NCI-H345 (cell line): ENCODE results near the gene DPAGT1.
"Not testable (repeated sequence)": the region's sequence is repeated elsewhere in the genome, so short reads cannot be mapped to it uniquely, and the experiment has no call there.

Experiments
- DNase-seq: peaks from one replicate; lab custom pipeline; 2025; lab: John Stamatoyannopoulos, UW

DPAGT1 gene

DNA sequence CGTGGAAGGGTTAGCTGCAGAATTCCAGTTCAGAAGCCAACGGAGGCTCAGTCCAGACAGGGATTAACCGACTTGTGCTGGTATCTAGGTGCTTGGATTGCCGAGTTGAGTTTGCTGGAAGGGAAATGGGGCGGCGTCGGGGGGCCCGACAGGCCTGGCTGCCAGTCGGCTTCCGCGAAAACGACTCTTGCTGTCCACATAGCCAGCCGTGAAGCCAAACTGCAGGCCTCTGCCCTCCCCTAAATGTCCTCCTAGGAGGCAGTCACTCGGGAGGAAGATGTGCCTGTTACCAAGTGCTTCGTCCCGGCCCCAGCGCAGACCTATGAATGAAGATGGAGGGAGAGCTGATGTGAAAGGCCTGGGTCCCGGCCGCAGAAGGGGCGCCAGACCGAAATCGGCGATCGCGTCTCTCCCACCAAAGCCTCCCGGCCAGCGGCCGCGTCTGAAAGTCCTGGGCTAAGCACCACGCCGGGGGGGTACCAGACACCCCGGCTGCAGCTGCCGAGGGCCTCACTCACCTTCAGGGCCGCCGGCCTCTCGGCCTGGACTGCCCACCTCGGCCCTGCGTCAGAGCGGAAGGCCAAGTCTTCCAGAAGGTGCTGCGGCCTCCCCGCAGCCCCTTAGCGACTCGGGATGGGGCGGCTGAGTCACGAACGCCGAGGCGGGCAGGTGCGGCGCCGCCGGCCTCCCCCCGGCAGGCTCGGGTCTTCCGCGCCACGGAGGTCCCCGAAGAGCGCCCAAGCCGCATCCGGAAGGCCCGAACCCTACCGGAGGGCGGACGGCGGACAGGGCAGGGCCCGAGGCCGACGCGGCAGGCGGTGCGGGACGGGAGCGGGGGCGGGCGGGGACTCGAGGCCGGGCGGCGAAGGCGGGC is 7.5 kb downstream of the DPAGT1 start:
- DNase-seq = no peak

DNA sequence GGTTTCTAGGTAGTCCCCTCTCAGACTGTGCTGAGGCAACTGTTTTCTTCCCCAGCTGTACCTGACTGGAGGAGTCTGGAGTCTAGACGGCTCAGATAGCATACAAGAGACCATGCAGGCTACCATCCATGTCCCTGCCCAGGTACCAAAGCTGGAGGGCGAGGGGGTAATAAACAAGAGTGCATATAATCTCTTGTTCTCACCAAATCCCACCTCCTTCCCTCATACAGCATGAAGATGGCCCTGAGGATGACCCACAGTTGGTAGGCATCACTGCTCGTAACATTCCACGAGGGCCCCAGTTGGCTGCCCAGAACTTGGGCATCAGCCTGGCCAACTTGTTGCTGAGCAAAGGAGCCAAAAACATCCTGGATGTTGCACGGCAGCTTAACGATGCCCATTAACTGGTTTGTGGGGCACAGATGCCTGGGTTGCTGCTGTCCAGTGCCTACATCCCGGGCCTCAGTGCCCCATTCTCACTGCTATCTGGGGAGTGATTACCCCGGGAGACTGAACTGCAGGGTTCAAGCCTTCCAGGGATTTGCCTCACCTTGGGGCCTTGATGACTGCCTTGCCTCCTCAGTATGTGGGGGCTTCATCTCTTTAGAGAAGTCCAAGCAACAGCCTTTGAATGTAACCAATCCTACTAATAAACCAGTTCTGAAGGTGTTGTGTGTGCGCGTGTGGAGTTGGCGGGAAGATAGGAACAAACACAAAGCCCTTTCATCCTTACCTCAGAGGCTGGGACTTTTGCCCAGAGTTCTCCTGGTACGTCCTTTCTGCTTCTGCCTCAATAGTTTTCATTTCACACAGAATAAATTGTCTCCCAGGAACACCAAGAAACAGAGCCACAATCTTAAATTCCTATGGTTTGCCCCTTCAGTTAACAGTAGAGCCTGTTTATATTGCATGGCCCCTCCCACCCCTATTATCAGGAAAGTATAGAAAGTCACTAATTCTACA is 8.5 kb downstream of the DPAGT1 start:
- no peak for DNase-seq

DNA sequence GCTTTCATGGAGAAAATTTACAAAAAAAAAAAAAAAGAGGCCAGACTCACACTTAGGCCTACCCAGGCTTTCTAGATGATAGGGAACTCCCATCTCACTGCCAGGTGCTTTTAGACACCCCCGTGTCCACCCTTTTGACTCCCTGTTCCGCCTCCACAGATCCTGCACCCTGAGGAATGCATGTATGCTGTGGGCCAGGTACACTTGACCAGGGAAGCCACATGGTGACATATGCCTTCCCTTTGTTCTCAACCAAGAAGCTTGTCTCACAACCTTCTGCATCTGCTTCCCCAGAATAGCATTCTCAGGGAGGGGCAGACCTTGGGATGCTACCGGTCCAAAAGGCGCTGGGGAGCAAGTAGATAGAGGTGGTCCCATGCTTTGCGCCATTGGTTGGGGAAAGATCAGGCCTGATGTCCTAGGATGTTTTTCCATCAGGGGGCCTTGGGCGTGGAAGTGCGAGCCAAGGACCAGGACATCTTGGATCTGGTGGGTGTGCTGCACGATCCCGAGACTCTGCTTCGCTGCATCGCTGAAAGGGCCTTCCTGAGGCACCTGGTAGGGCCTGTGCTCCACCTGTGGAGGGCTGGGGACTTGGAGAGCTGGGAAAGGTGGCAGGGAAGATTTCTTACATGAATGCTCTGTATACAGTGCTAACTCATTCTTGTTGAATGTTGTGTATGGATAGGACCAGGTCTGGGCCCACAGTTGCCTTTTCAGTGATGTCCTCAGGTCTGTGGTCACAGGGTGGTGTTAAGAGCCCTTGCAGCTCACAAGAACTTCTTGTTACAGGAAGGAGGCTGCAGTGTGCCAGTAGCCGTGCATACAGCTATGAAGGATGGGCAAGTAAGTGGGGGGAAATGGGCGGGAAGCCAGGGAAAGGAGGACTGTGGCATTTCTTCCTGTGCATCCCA is 9.4 kb downstream of the DPAGT1 start:
- no peak for DNase-seq

DNA sequence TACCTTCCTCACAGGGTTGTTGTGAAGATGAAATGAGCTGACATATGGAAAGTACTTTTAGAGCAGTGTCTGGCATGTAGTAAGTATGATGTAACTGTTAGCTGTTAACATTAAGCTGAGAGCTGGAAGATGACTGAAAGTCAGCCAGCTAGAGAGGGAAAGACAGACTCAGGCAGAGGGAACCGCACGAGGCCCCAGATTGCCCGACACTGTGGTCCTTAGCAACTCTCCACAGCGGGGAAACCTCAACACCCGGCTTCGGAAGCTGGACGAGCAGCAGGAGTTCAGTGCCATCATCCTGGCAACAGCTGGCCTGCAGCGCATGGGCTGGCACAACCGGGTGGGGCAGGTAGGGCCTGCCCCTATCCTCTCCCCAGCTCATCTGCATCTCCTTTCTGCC is 10.5 kb downstream of the DPAGT1 start:
- DNase-seq = no peak

DNA sequence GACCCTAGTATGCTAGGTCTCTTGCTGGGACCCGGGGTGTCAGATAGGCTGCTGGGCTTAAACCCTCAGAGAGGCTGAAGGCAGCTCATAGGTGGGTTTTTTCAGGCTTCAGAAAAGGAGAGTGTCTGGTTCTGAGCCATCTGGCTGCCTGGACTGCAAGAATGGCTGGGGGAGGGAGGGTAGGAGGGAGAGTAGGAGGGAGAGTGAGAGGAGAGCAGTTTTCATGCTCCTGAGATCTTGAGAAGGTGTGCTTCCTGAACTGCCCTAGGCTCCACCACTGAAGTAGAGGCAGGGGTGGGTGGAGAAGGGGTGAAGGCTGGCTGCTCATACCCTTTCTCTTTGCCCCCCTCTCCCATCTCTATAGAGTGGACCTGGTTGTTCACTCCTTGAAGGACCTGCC is 12.3 kb downstream of the DPAGT1 start:
- no peak for DNase-seq

DNA sequence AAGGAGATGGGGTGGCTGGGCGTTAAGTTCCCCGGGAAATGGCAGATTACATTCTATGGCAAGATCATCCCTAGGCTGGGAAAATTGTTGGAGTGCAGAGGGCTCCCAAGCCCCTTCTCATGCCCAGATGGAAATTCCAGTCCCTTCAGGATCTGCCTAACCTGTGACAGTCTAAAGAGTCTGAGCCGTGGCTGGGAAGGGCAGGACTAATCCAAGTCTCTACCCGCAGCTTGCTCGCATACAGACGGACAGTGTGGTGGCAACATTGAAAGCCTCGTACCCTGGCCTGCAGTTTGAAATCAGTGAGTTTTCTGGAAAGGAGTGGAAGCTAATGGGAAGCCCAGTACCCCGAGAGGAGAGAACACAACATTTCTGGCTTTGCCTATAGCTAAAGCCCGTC is 13.2 kb downstream of the DPAGT1 start:
- DNase-seq = no peak

DNA sequence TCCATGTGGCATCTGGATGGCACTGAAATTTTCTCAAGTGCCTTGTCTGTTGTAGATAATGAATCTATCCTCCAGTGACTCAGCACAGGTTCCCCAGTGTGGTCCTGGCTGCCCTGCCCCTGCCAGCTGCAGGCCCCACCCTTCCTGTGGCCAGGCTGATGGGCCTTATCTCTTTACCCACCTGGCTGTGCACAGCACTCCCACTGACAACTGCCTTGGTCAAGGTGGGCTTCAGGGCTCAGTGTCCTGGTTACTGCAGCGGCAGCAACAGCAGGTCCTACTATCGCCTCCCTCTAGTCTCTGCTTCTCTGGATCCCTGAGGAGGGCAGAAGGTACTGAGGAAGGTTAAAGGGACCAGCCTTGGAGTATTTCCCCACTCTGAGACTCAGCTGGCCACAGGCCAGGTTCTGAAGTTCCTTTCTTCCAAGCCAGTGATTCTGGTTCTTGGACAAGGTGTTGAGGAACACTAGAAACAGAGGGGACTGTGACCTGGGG is 13.9 kb downstream of the DPAGT1 start:
- no peak for DNase-seq

DNA sequence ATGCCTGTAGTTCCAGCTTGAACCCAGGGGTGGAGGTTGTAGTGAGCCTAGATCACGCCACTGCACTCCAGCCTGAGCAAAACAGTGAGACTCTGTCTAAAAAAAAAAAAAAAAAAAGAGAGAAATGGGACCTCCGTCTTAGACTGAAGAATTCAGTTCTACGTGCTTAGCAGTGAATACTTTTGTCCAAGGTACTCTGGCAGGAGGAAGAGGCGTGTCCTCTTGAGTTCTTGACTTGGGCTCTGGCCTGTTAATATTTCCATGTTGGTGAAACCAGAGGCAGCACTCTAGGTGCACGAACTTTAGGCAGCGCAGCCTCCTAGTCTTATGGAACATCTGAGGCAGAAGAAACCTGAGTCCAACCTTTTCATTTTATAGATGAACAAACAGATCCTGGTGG is 14.5 kb downstream of the DPAGT1 start:
- DNase-seq = no peak

DNA sequence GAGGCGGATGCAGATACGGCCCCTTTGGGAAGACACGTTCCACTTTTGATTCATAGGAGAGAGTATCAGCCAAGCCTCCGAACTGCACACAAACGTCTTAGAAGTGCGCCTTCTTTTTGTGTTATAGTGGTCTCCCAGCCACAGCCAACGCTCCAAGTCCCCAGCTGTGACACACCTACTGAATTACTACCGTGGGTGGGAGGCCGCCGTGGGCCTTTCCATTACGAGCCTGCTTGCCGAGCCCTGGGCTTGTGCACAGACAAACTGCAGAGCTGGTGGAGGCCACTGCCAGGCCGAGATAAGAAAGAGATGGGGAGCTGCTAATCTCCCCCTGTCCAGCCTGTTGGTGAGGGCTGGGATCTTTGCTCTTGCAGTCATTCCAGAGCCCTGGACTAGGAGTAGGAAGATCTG is 16.2 kb downstream of the DPAGT1 start:
- DNase-seq = no peak

DNA sequence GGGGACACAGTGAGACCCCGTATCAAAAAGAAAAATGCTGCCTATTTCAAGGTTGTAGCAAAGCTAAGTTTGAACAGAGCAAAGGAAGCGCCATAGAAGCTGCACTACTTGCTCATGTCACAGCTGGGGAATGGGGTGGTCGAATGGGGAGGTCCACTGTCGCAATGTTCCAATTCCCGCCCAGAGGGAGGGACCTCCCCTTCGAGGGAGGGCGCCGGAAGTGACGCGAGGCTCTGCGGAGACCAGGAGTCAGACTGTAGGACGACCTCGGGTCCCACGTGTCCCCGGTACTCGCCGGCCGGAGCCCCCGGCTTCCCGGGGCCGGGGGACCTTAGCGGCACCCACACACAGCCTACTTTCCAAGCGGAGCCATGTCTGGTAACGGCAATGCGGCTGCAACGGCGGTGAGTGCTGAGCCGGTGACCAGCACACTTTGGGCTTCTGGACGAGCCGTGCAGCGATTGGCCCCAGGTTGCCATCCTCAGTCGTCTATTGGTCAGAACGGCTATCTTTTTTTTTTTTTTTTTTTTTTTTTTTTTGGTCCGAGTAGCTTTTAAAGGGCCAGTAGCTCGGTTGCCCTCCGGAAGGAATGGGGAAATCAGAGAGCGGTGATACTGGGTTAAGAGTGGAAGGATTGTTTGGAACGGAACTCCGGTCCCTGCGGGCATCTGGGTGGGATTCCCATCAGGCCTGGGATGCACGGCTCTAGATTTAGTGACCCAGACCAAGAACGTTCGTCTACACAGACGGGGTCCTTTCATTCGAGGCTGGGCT is 16.8 kb downstream of the DPAGT1 start, which contains the start of gene HMBS:
Gene HMBS, plus strand, starts transcription at position 219 of the 774 bp plus-strand sequence. Its CDS starts 153 bp downstream, at position 372.
- peak; percentile 93 for DNase-seq

DNA sequence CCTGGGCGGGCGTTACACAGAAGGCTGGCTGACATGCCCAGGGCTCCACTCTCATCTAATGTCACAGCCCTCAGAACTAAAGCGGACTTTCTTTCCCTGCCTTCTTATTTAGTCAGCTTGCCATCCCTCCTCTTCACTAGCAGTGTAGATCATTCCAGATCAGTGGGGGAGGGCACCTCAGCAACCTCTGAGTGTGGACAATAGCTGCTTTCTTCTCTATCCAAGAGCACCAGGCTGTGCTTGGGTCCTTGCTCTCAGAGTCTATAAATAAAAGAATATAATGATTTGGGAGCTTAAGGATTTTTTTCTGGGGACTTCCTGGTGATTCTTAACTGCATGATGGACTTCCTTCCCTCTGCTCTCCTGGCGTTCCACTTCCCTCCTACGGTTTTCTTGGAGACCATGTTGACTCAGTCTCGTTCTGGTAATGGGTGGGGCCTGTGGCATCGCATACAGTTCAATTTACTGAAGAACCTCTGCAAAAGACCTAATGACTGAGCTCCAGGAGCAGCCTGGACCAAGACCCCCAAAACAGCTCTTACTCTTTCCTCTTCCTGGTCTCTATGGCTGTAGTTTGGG is 19.9 kb downstream of the DPAGT1 start:
- no peak for DNase-seq

DNA sequence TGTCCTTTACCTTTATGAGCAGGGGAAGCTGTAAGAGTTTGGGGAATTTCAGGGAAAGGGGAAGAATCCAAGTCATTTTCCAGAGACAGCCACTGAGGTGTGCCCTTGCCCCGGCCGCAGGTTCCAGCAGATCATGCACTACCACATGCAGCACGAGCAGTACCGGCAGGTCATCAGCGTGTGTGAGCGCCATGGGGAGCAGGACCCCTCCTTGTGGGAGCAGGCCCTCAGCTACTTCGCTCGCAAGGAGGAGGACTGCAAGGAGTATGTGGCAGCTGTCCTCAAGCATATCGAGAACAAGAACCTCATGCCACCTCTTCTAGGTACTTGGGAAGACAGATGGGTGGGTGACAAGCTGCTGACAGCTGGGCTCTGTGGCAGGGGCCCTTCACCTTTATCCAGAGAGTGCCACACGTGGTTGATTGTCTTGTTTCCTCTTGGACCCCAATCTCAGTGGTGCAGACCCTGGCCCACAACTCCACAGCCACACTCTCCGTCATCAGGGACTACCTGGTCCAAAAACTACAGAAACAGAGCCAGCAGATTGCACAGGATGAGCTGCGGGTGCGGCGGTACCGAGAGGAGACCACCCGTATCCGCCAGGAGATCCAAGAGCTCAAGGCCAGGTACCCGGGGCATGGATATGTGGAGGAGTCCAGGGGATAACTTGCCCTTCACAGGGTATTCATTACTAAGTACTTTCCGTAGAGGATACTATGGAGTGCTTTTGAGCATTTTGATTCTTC is 22.8 kb downstream of the DPAGT1 start:
- DNase-seq = no peak

DNA sequence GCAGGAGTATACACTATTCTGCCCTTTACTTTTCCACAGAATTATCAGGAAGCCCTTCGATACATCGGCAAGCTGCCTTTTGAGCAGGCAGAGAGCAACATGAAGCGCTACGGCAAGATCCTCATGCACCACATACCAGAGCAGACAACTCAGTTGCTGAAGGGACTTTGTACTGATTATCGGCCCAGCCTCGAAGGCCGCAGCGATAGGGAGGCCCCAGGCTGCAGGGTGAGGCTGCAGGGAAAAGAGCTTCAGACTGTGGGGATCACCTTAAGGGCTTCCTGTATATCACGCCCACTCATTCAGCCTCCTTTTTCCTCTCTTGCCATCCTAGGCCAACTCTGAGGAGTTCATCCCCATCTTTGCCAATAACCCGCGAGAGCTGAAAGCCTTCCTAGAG is 23.8 kb downstream of the DPAGT1 start:
- no peak for DNase-seq

DNA sequence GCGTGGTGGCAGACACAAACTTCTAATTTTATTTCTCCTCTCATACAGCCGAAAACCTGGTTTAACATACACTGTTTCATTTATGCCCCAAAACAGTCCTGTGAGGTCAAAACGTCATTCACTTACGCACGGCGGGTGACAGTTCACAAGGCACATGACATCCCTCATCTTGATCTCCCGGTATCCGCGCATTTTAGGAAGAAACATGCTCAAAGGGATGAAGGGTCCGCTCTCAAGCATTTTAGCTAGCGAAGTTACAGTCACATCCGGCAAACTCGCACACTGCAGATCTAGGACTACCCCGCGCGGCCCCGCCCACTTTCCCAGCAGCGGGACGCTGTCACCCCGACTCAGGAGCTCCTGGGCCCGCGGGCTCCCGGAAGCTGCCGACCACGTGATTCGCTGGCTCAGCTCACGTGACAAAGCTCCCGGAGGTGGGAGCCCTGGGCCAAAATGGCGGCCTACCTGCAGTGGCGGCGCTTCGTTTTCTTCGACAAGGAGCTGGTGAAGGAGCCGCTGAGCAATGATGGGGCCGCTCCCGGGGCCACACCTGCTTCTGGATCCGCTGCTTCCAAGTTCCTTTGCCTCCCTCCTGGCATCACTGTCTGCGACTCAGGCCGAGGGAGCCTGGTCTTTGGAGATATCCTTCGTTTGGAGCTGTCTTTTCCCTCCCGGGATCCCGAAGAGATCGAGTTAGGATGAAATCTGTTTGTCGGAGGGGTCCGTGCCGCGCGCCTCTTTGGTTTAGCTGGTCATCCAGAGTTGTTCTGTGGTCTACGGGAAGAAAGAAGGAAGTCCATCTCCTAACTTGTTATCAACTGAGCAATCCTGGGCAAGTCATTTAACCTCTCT is 34.1 kb downstream of the DPAGT1 start, which contains the start of gene VPS11:
Gene VPS11, plus strand, starts transcription at position 448 of the 852 bp plus-strand sequence. Its CDS starts 6 bp downstream, at position 454.
- peak; percentile 95 for DNase-seq

DNA sequence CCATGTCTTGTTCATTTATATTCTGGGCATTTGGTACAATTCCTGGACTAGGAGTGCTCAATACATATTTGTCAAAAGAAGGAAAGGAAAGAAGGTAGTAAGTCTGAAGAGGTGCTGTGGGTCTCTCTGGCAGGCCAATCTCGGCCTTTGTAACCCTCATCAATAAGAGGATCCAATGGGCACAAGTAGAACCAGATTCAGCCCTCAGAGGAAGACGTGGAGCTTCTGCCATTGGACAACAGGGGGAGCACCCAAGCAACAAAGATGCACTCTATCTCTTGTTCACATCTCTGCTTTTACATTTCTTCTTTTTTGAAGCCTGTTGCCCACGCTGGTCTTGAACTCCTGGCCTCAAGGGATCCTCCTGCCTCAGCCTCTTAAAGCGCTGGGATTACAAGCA is 36.3 kb downstream of the DPAGT1 start:
- DNase-seq = no peak

DNA sequence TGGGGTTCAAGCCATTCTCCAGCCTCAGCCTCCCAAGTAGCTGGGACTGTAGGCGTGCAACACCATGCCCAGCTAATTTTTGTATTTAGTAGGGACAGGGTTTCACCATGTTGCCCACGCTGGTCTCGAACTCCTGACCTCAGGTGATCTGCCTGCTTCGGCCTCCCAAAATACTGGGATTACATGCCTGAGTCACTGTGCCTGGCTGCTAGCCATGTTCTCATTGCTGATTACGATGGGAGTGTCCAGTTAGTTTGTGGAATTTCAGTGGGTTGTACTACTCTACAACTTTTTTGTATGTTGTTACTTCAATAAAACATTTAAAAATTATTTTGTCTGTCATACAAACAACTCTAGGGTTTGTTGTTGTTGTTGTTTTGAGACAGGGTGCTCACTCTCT is 38.9 kb downstream of the DPAGT1 start:
- no peak for DNase-seq

DNA sequence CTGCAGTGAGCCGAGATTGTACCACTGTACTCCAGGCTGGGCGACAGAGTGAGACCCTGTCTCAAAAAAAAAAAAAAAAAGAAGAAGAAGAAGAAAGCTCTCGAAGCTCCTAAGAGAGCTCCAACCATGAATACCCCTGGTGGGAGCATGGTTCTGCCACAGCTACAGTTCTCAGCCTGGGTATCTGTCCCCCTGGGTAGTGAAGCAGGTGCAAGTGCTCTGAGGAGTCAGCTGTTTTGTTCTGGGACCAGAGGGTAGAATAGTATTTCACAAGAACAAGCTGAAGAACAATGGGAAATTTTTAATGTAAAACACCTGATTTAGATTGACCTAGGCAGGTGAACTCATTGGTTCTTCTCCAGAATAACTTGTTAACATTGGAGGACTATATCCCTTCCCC is 40.4 kb downstream of the DPAGT1 start:
- DNase-seq = no peak

DNA sequence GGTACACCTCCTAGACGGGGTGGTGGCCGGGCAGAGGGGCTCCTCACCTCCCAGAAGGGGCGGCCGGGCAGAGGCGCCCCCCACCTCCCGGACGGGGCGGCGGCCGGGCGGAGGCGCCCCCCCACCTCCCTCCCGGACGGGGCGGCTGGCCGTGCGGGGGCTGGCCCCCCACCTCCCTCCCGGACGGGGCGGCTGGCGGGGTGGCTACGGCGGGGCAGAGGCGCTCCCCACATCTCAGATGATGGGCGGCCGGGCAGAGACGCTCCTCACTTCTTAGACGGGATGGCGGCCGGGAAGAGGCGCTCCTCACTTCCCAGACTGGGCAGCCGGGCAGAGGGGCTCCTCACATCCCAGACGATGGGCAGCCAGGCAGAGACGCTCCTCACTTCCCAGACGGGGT is 42.5 kb downstream of the DPAGT1 start:
- not testable (repeated sequence) for DNase-seq
